Tongue (tissue), 2 donors: Measurements from ENCODE around the gene CYB561D1. TPM values are rescaled to one million over a fixed set of nuclear protein-coding genes. Genes with fewer than 3 reads are reported as not detected.

Experiments
- DNase-seq: peaks from one replicate; pipeline ENCODE4 v3.0.0-alpha.2; 2015
- total RNA-seq: library from RNA; depleted of rRNA; stranded (reverse); fragments of >200 nt; gene quantifications from one replicate; pipeline ENCODE4 v1.2.3, GENCODE V29; 2014

CYB561D1 gene
- total RNA-seq, 1 donor from 2014 or later = 6.3 TPM

GRCh38 chr1:109530457-109531087 is 36.7 kb downstream of the CYB561D1 start:
- DNase-seq = peak; percentile 97

GRCh38 chr1:109531380-109531779 is 37.5 kb downstream of the CYB561D1 start:
- no peak for DNase-seq

GRCh38 chr1:109531826-109532364 is 38.0 kb downstream of the CYB561D1 start:
- DNase-seq = no peak

- DNase-seq = peak; percentile 94
Observed at GRCh38 chr1:109532365-109533136, 38.7 kb downstream of the CYB561D1 start.

- DNase-seq = no peak
Observed at GRCh38 chr1:109534307-109534858, 40.5 kb downstream of the CYB561D1 start.

GRCh38 chr1:109535481-109535880 is 41.6 kb downstream of the CYB561D1 start:
- DNase-seq = no peak

- DNase-seq = peak; percentile 92
Observed at GRCh38 chr1:109535971-109536491, 42.1 kb downstream of the CYB561D1 start.

GRCh38 chr1:109537450-109538178 is 43.7 kb downstream of the CYB561D1 start:
- no peak for DNase-seq

- no peak for DNase-seq
Observed at GRCh38 chr1:109538827-109539555, 45.1 kb downstream of the CYB561D1 start.

GRCh38 chr1:109539676-109540075 is 45.8 kb downstream of the CYB561D1 start, which contains the start of gene GPR61:
TSS of gene GPR61 (plus strand) at chr1:109539872. CDS start at chr1:109543023, 3,151 bp downstream.
- DNase-seq = no peak

- no peak for DNase-seq
Observed at GRCh38 chr1:109541102-109541501, 47.2 kb downstream of the CYB561D1 start.

GRCh38 chr1:109542657-109543056 is 48.8 kb downstream of the CYB561D1 start:
- DNase-seq = no peak

GRCh38 chr1:109543283-109543987 is 49.5 kb downstream of the CYB561D1 start:
- no peak for DNase-seq

- no peak for DNase-seq
Observed at GRCh38 chr1:109543988-109544735, 50.3 kb downstream of the CYB561D1 start.

GRCh38 chr1:109546311-109547109 is 52.6 kb downstream of the CYB561D1 start:
- peak; percentile 97 for DNase-seq

- DNase-seq = peak; percentile 62
Observed at GRCh38 chr1:109547463-109548320, 53.8 kb downstream of the CYB561D1 start.

- peak; percentile 98 for DNase-seq
Observed at GRCh38 chr1:109548321-109549267, 54.7 kb downstream of the CYB561D1 start, which contains the start of gene GNAI3. TSS of gene GNAI3 (plus strand) at chr1:109548615. CDS start at chr1:109548721, 106 bp downstream.
